GM12878 (cell line): ENCODE measurements around the gene NUP93. TPM values are rescaled to one million over a fixed set of nuclear protein-coding genes. Genes with fewer than 3 reads are reported as not detected.

Experiments used
- BACH1 ChIP-seq: fragments of 450-650 bp; IDR thresholded peaks from 2 replicates; pipeline ENCODE4 v1.6.1; 2017; ENCODE audit warnings: mild to moderate bottlenecking, borderline replicate concordance
- BCL11A ChIP-seq: IDR thresholded peaks from 2 replicates; pipeline ENCODE4 v1.6.1; 2011; ENCODE audit warnings: low read depth, low read length
- CREB1 ChIP-seq: IDR thresholded peaks from 2 replicates; pipeline ENCODE4 v1.6.1; 2012; ENCODE audit warnings: low read depth, mild to moderate bottlenecking, inconsistent platforms
- ESRRA ChIP-seq: IDR thresholded peaks from 2 replicates; pipeline ENCODE4 v1.6.1; 2012; ENCODE audit warnings: mild to moderate bottlenecking, low read length, improper control_type of control experiment
- HSF1 ChIP-seq: fragments of 150-350 bp; IDR thresholded peaks from 2 replicates; pipeline ENCODE4 v1.6.1; 2014; ENCODE audit warnings: mild to moderate bottlenecking, low read depth, low read length
- KAT2A ChIP-seq: conservative IDR thresholded peaks from 2 replicates; pipeline ENCODE4 v1.6.1; 2011; ENCODE audit warnings: low read depth, low read length; ENCODE audit not compliant: control insufficient read depth
- KLF5 ChIP-seq: fragments of 450-650 bp; IDR thresholded peaks from 2 replicates; pipeline ENCODE4 v1.6.1; 2014; ENCODE audit warnings: mild to moderate bottlenecking; ENCODE audit not compliant: partially characterized antibody
- MAX ChIP-seq: IDR thresholded peaks from 2 replicates; pipeline ENCODE4 v1.6.1; 2012; ENCODE audit warnings: low read depth, low read length, improper control_type of control experiment
- NFIC ChIP-seq: IDR thresholded peaks from 2 replicates; pipeline ENCODE4 v1.6.1; 2012; ENCODE audit warnings: low read depth, mild to moderate bottlenecking, inconsistent platforms, low read length, moderate library complexity
- PAX8 ChIP-seq: fragments of 450-650 bp; IDR thresholded peaks from 2 replicates; pipeline ENCODE4 v1.6.1; 2017; ENCODE audit warnings: mild to moderate bottlenecking, moderate library complexity
- POLR2AphosphoS2 ChIP-seq: IDR thresholded peaks from 2 replicates; pipeline ENCODE4 v1.6.1; 2011; ENCODE audit warnings: low read depth, mild to moderate bottlenecking, low read length, improper control_type of control experiment, moderate library complexity
- RELA ChIP-seq: fragments of 450-650 bp; IDR thresholded peaks from 2 replicates; pipeline ENCODE4 v1.8.0; 2014; ENCODE audit warnings: borderline replicate concordance; ENCODE audit not compliant: partially characterized antibody
- SKIL ChIP-seq: fragments of 450-650 bp; IDR thresholded peaks from 2 replicates; pipeline ENCODE4 v1.6.1; 2017; ENCODE audit warnings: mild to moderate bottlenecking, low read depth, inconsistent platforms; ENCODE audit not compliant: poor library complexity, severe bottlenecking
- WRNIP1 ChIP-seq: IDR thresholded peaks from 2 replicates; pipeline ENCODE4 v1.6.1; 2011; ENCODE audit warnings: low read depth, low read length, improper control_type of control experiment, borderline replicate concordance
- YBX1 ChIP-seq: fragments of 450-650 bp; IDR thresholded peaks from 2 replicates; pipeline ENCODE4 v1.6.1; 2016; ENCODE audit warnings: antibody characterized with exemption
- ZBTB4 ChIP-seq: fragments of 450-650 bp; formaldehyde crosslinking; IDR thresholded peaks from 2 replicates; pipeline ENCODE4 v1.4.0; 2022; ENCODE audit warnings: mild to moderate bottlenecking, moderate library complexity
- ZBTB40 ChIP-seq: fragments of 450-650 bp; IDR thresholded peaks from 2 replicates; pipeline ENCODE4 v1.6.1; 2016; ENCODE audit warnings: mild to moderate bottlenecking, moderate library complexity, borderline replicate concordance
- ZNF274 ChIP-seq: IDR thresholded peaks from one replicate; pipeline ENCODE4 v1.8.0; 2011; ENCODE audit not compliant: insufficient read length, insufficient read depth
- ZNF622 ChIP-seq: fragments of 450-650 bp; IDR thresholded peaks from 2 replicates; pipeline ENCODE4 v1.6.1; 2017; ENCODE audit warnings: mild to moderate bottlenecking, inconsistent platforms
- polyA plus RNA-seq, 11 experiments: library from polyadenylated mRNA; depleted of rRNA in 4 of 11; unstranded in 6 of 11; stranded (reverse) in 5 of 11; fragments of >200 nt; fragmentation: Nextera tagmentation in 4 of 11; fragmentation: Illumina TruSeq in 1 of 11; extraction: Ambion mirVana in 4 of 11; extraction: Trizol in 1 of 11; gene quantifications; 1 replicate in 1 of 11; 2 replicates in 10 of 11; pipeline versions ENCODE4 v1.2.1 to v1.2.3, GENCODE V29; 2011 to 2016; ENCODE audit warnings: inconsistent platforms in 2 of 11, missing spikeins in 2 of 11, low read depth in 1 of 11
- total RNA-seq, 4 experiments: library from RNA; depleted of rRNA in 3 of 4; stranded (reverse); fragments of >200 nt in 3 of 4; fragmentation: Illumina TruSeq in 1 of 4; extraction: Trizol in 1 of 4; gene quantifications; 2 replicates each; pipeline versions ENCODE4 v1.2.1 to v1.2.3, GENCODE V29; 2013 to 2021

The NUP93 gene
- total and polyA plus RNA-seq, 10 of the 15 experiments (the other 5 are each of a cell fraction or from before 2014, with no cell fraction given), result 82.2 to 175 (median 101) TPM

- TF ChIP-seq SKIL, result peak; percentile 20
- no peak for TF ChIP-seq PAX8
- no peak for TF ChIP-seq HSF1
- no peak for TF ChIP-seq KLF5
- TF ChIP-seq MAX, result no peak
- no peak for TF ChIP-seq ZNF622
- peak; percentile 48 for TF ChIP-seq BCL11A
- no peak; the same call in 1 of the 2 replicates for TF ChIP-seq BACH1
- no peak for TF ChIP-seq ESRRA
- no peak for TF ChIP-seq KAT2A
- no peak for TF ChIP-seq ZBTB40
- no peak for TF ChIP-seq CREB1
- TF ChIP-seq ZNF274, result no peak
- TF ChIP-seq YBX1, result no peak; the same call in 1 of the 2 replicates
- no peak for TF ChIP-seq ZBTB4 (CRISPR knock-in tag)
- no peak for TF ChIP-seq RELA
- TF ChIP-seq WRNIP1, result no peak
- TF ChIP-seq POLR2AphosphoS2, result no peak
- peak; percentile 53; the same call in 1 of the 2 replicates for TF ChIP-seq NFIC
Observed at GRCh38 chr16:56888806-56889205, 158.9 kb downstream of the NUP93 start (continued).
